ENCODE measurements around the gene CD7. TPM values are rescaled to one million over a fixed set of nuclear protein-coding genes. Genes with fewer than 3 reads are reported as not detected.

The CD7 gene
- total RNA-seq, 1 donor from 2014 or later: 0.46 TPM

DNA sequence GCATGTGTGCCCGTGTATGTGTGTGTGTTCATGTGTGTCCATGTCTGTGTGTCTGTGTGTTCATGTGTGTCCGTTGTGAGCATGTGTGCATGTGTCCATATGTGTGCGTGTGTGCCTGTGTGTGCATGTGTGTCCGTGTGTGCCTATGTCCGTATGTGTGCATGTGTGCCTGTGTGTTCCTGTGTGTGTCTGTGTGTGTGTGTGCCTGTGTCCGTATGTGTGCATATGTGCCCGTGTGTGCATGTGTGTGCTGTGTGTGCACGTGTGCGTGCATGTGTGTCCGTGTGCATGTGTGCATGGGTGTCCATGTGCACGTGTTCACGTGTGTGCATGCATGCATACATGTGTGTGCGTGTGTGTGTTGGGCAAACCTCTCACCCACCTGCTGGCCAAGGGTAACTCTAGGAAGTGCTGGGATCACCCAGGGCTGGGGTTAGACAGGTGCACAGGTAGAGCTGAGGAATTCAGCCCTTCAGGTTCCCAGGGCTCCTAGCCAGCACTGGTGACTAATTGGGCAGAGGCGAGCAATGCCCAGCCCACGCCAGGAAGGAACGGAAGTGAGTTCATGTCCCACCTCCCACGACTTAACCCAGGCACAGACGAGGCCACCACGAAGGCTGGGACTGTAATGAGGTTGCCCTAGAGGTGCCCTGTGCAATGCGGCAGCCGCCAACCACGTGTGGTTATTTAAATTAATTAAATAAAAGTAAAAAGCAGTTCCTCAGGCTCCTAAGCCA is 35.7 kb downstream of the CD7 start:
- H3K4me3 Mint-ChIP-seq (ENCODE audit: low read depth): no peak overlapping the region
- H3K4me1 Mint-ChIP-seq (ENCODE audit: low read depth): peaks cover 16% of the 10 kb centered on the region
- DNase-seq (ENCODE audit: low spot score, unreplicated experiment): no peak
- no peaks in the 10 kb centered on the region for H3K36me3 Mint-ChIP-seq (ENCODE audit: insufficient read depth)
- H3K27me3 Mint-ChIP-seq: peaks cover 15% of the 10 kb centered on the region
- H3K9me3 Mint-ChIP-seq (ENCODE audit: low read depth): no peaks in the 10 kb centered on the region
- TF ChIP-seq, protein P1, sequence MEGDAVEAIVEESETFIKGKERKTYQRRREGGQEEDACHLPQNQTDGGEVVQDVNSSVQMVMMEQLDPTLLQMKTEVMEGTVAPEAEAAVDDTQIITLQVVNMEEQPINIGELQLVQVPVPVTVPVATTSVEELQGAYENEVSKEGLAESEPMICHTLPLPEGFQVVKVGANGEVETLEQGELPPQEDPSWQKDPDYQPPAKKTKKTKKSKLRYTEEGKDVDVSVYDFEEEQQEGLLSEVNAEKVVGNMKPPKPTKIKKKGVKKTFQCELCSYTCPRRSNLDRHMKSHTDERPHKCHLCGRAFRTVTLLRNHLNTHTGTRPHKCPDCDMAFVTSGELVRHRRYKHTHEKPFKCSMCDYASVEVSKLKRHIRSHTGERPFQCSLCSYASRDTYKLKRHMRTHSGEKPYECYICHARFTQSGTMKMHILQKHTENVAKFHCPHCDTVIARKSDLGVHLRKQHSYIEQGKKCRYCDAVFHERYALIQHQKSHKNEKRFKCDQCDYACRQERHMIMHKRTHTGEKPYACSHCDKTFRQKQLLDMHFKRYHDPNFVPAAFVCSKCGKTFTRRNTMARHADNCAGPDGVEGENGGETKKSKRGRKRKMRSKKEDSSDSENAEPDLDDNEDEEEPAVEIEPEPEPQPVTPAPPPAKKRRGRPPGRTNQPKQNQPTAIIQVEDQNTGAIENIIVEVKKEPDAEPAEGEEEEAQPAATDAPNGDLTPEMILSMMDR (IDR thresholded peaks at IDR 0.05; ENCODE audit: unreplicated experiment): no peak
- H3K27ac Mint-ChIP-seq: peak overlapping the region; percentile 3

DNA sequence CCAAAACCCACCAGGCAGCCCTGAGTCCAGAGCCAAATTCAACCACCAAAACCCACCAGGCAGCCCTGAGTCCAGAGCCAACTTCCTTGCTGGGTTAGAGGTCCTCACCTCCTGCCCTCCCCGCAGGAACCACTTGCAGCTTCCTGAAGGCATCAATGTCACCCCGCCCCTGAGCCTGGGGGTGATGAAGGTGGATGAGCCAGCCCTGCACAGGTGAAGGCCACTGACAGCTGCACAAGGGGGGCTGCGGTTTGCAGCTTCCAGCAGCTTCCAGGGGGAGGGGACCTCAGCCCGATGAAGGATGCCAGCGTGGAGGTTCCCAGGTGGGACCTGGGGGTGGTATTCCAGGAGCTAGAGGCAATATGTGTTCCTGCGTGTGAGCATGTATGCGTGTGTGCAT is 36.3 kb downstream of the CD7 start:
- H3K4me1 Mint-ChIP-seq (ENCODE audit: low read depth): peaks cover 16% of the 10 kb centered on the region
- H3K27me3 Mint-ChIP-seq: peaks cover 15% of the 10 kb centered on the region
- TF ChIP-seq, protein P1 (IDR thresholded peaks at IDR 0.05; ENCODE audit: unreplicated experiment): no peak
- peak overlapping the region; percentile 3 for H3K27ac Mint-ChIP-seq
- no peak overlapping the region for H3K4me3 Mint-ChIP-seq (ENCODE audit: low read depth)
- DNase-seq (ENCODE audit: low spot score, unreplicated experiment): no peak
- peaks cover 2% of the 10 kb centered on the region for H3K36me3 Mint-ChIP-seq (ENCODE audit: insufficient read depth)
- no peaks in the 10 kb centered on the region for H3K9me3 Mint-ChIP-seq (ENCODE audit: low read depth)

DNA sequence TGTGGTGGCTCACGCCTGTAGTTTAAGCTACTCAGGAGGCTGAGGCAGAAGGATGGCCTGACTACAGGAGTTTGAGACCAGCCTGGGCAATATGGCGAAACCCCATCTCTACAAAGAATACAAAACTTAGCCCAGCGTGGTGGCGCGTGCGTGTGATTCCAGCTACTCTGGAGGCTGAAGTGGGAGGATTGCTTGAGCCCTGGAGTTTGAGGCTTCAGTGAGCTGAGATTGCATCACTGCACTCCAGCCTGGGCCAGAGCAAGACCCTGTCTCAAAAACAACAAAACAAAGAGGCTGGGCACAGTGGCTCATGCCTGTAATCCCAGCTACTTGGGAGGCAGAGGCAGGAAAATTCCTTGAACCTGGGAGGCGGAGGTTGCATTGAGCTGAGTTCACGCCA is 36.9 kb downstream of the CD7 start:
- Mint-ChIP-seq H3K4me1 (ENCODE audit: low read depth) (peaks cover 16% of the 10 kb centered on the region), H3K9me3 (ENCODE audit: low read depth) (no peaks in the 10 kb centered on the region), H3K27ac (no peak overlapping the region), H3K36me3 (ENCODE audit: insufficient read depth) (peaks cover 2% of the 10 kb centered on the region), H3K27me3 (peaks cover 15% of the 10 kb centered on the region), H3K4me3 (ENCODE audit: low read depth) (no peak overlapping the region)
- no peak for DNase-seq (ENCODE audit: low spot score, unreplicated experiment)
- TF ChIP-seq, protein P1 (IDR thresholded peaks at IDR 0.05; ENCODE audit: unreplicated experiment): no peak

DNA sequence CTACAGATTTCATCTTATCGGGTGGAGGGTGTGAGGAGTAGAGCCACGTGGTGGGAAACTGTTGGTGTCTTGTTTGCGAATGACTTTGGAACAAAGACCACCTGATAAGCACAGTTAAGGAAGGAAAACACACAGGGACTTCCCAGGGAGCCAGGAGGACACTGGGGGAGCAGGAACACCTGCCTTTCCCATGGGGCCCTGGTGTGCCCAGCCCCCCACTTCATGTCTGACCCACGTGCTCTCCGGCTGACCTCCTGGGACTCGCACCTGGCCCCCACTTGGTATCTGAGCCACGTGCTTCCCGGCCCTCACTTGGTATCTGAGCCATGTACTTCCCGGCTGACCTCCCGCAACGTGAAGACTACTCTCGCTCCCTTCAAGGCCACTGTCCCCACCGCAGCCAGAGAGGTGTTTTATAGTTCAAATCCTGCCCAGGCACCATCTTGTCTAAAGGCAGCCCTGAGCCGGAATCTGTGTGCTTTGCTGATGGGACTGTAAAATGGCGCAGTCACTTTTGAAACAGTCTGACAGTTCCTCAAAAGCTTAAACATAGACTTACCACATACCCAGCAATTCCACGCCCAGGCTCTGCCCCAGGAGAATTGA is 38.5 kb downstream of the CD7 start:
- Mint-ChIP-seq H3K9me3 (ENCODE audit: low read depth) (no peaks in the 10 kb centered on the region), H3K27me3 (peaks cover 13% of the 10 kb centered on the region), H3K36me3 (ENCODE audit: insufficient read depth) (peaks cover 4% of the 10 kb centered on the region), H3K4me3 (ENCODE audit: low read depth) (no peak overlapping the region), H3K27ac (peak overlapping the region; percentile 94), H3K4me1 (ENCODE audit: low read depth) (peaks cover 20% of the 10 kb centered on the region)
- DNase-seq (ENCODE audit: low spot score, unreplicated experiment): no peak
- TF ChIP-seq, protein P1 (IDR thresholded peaks at IDR 0.05; ENCODE audit: unreplicated experiment): no peak

DNA sequence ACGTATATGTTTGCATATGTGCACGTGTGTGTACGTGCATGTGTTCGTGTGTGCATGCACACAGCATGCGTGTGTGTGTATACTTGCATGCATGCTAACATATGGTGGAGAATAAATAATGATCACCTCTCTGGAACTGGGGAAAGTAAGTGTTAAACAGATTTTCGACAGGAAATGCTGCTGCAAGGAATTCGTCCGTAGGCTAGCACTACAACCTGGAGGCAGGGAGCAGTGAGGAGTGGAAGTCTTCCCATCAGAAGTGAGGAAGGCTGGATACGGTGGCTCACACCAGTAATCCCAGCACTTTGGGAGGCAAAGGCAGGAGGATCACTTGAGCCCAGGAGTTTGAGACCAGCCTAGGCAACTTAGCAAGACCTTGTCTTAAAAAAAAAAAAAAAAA is 39.1 kb downstream of the CD7 start:
- TF ChIP-seq, protein P1 (IDR thresholded peaks at IDR 0.05; ENCODE audit: unreplicated experiment): no peak
- Mint-ChIP-seq H3K27ac (peak overlapping the region; percentile 94), H3K27me3 (peaks cover 10% of the 10 kb centered on the region), H3K4me3 (ENCODE audit: low read depth) (no peak overlapping the region), H3K9me3 (ENCODE audit: low read depth) (no peaks in the 10 kb centered on the region), H3K36me3 (ENCODE audit: insufficient read depth) (peaks cover 4% of the 10 kb centered on the region), H3K4me1 (ENCODE audit: low read depth) (peaks cover 20% of the 10 kb centered on the region)
- DNase-seq (ENCODE audit: low spot score, unreplicated experiment): no peak

Data from progenitor cell of endocrine pancreas (in vitro differentiated cells).